Astrocyte of the cerebellum (primary cell): Measurements from ENCODE around the gene KITLG.
"Not testable (repeated sequence)": the region's sequence is repeated elsewhere in the genome, so short reads cannot be mapped to it uniquely, and the experiment has no call there.

Source experiments
- DNase-seq: peaks from one replicate; pipeline ENCODE4 v3.0.0-alpha.2; 2011; ENCODE audit warnings: low read depth
- H3K4me3 ChIP-seq: 2 replicates; pipeline ENCODE4 v1.5.1; 2011; ENCODE audit warnings: mild to moderate bottlenecking, low read depth, low read length, moderate library complexity
- in situ Hi-C: cut with HindIII; loops from 2 replicates; pipeline ENCODE4 v1.10.0; 2017; ENCODE audit warnings: low sequenced_read_pairs
- TF ChIP-seq, protein P1 (sequence below): IDR thresholded peaks from 2 replicates; pipeline ENCODE4 v1.5.1; 2012; ENCODE audit warnings: low read length, low read depth, moderate library complexity, mild to moderate bottlenecking; ENCODE audit errors: missing control alignments

Gene KITLG

DNA sequence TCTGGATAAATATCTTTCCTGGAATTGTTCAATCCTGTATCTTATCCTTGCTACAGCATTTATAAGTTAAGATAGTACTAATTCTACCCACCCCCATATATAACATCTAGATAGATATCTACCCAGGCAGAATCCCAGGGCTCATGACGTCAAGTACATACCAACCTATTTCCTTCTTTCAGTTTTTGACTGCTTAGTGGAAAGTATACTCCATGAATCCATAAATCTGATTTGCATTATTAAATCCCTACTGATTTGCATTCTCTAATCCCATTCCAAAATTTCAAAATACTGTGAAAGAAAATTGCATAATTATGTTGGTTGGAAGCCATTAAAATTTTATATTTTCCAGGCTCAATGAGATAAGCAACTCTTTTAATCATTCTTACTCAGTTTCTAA lies 111.7 kb downstream of the KITLG start:
- in situ Hi-C loops, result no loop called here
- TF ChIP-seq, protein P1, sequence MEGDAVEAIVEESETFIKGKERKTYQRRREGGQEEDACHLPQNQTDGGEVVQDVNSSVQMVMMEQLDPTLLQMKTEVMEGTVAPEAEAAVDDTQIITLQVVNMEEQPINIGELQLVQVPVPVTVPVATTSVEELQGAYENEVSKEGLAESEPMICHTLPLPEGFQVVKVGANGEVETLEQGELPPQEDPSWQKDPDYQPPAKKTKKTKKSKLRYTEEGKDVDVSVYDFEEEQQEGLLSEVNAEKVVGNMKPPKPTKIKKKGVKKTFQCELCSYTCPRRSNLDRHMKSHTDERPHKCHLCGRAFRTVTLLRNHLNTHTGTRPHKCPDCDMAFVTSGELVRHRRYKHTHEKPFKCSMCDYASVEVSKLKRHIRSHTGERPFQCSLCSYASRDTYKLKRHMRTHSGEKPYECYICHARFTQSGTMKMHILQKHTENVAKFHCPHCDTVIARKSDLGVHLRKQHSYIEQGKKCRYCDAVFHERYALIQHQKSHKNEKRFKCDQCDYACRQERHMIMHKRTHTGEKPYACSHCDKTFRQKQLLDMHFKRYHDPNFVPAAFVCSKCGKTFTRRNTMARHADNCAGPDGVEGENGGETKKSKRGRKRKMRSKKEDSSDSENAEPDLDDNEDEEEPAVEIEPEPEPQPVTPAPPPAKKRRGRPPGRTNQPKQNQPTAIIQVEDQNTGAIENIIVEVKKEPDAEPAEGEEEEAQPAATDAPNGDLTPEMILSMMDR, result no peak
- DNase-seq, result no peak
- H3K4me3 ChIP-seq, result no peak overlapping the region

DNA sequence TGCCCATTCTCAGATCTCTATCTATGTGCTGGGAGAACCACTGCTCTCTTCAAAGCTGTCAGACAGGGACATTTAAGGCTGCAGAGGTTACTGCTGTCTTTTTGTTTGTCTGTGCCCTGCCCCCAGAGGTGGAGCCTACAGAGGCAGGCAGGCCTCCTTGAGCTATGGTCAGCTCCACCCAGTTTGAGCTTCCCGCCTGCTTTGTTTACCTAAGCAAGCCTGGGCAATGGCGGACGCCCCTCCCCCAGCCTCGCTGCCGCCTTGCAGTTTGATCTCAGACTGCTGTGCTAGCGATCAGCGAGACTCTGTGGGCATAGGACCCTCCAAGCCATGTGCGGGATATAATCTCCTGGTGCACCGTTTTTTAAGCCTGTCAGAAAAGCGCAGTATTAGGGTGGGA lies 113.6 kb downstream of the KITLG start:
- DNase-seq, in situ Hi-C loops, H3K4me3 ChIP-seq: not testable (repeated sequence)

DNA sequence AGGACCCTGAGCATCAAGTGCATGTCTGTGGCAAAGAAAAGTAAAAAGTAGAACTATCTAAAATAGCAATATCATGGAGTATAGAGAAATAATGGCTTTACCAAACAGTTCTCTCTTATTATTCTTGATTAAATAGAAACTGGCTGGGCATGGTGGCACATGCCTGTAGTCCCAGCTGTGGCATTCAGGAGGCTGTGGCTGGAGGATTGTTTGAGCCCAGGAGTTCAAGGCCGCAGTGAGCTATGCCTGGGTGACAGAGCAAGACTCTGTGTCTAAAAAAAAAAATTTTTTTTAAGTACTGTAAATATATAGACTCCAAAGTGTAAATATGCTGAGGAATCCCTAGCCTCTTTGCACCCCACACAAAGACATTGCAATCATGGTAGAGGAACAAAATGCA lies 121.9 kb downstream of the KITLG start:
- H3K4me3 ChIP-seq, result no peak overlapping the region
- DNase-seq, result no peak
- TF ChIP-seq, protein P1, result no peak
- in situ Hi-C loops, result no loop called here

DNA sequence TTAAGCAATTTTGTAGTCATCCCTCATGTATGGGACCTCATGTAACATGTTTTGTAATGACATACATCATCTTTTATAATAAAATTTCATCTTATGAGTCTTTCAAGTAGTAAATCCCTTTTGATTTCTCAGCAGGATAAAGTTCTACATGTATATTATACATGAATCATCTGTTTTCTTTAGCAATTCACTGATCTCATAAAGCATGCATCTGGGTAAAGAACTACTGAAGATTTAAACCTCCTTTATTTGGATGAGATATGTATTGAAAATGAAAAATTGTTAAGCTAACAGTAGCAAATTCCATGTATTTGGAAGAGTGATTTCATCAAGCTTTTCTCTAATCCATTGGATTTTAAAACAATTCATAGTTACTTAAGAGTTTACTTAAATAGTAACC lies 126.9 kb downstream of the KITLG start:
- TF ChIP-seq, protein P1, result no peak
- DNase-seq, result no peak
- in situ Hi-C loops, result no loop called here
- H3K4me3 ChIP-seq, result no peak overlapping the region

DNA sequence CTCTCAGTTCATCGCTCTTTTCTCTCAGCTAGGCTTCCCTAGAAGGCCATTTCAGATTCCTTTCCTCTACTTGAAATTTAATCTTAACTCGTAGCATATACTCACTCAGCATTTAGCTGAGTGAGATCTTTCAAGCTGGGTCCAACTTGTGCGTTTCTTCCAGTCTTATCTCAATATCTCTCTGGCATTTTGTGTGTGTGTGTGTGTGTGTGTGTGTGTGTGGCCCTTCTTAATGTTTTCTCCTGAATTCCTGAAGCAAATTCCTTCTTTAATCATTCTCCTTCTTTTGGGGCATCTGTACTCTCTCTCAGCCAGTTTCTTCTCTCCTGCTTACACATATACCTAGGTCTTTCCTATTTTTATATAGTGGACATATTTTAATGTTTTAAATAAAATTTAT lies 129.1 kb downstream of the KITLG start:
- in situ Hi-C loops, result no loop called here
- no peak overlapping the region for H3K4me3 ChIP-seq
- TF ChIP-seq, protein P1, result no peak
- DNase-seq, result no peak

DNA sequence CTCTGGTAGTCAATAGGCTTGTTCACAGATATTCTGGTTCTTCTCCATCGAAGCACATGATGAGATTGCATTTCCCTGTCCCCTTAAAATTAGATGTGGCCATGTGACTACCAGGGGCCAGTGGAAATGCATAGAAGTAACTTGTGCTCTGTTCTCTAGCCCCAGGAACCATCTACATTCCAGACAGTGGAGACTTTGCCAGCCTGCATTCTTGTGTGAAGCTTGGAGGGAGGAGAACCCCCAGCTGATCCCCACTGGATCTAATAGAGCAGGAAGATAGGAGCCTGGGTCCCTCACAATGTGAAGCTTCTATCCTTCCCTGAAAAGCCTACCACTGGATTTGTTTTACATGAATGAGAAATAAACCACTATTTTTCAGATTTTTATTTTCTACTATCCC lies 130.1 kb downstream of the KITLG start:
- in situ Hi-C loops, result no loop called here
- TF ChIP-seq, protein P1, result no peak
- DNase-seq, result no peak
- H3K4me3 ChIP-seq, result no peak overlapping the region

DNA sequence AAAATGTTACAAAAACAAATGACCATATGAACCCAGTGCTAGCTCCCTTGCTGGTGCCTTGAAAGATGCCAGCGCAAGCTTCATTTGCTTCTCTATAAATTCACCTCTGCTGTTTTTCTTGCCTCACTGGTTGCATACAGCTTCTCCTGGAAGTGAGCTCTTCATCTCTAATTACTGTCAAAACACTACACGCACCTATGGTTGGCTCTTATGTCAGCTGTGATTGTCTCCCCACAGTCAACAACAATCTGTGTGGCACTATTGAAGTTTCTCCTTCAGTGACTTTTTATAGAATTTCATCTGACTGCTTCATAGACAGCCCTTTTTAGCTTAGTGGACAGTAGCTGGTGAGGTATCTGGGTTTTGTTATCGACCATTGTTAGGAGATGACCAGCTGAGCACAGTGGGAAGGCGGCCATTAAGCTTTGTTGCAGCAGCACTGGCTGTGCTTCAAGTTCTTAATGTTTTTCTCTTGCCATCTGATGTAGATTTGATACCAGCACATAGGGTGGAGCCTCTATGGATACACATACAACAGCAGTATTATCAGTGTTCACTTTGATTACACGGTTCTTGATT lies 131.8 kb downstream of the KITLG start:
- H3K4me3 ChIP-seq, result no peak overlapping the region
- TF ChIP-seq, protein P1, result no peak
- no peak for DNase-seq
- in situ Hi-C loops, result no loop called here
